NCI-H2171 treated with DMSO at 0.1 percent for 48 hours (cell line): ENCODE measurements around the gene CA4.
A peak's percentile ranks its signal among the peaks of the same experiment; 100 is the strongest.
"Not testable (repeated sequence)": the region's sequence is repeated elsewhere in the genome, so short reads cannot be mapped to it uniquely, and the experiment has no call there.

Experiments used
- DNase-seq: peaks from one replicate; lab custom pipeline; 2025; lab: John Stamatoyannopoulos, UW

The CA4 gene

GRCh38 chr17:60174767-60175166, 25.0 kb downstream of the CA4 start:
- DNase-seq: not testable (repeated sequence)

DNA sequence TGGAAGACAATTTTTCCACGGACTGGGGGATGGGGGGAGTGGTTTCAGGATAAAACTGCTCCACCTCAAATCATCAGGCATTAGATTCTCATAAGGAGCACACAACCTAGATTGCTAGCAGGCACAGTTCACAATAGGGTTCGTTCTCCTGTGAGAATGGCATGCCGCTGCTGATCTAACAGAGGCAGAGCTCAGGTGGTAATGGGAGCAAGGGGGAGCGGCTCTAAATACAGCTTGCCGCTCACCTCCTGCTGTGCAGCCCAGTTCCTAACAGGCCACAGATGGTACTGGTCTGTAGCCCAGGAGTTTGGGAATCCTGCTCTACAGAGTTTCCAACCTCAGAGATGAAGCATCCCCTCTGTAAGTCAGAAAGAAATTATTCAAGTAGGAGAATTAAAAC, 27.0 kb downstream of the CA4 start:
- not testable (repeated sequence) for DNase-seq

DNA sequence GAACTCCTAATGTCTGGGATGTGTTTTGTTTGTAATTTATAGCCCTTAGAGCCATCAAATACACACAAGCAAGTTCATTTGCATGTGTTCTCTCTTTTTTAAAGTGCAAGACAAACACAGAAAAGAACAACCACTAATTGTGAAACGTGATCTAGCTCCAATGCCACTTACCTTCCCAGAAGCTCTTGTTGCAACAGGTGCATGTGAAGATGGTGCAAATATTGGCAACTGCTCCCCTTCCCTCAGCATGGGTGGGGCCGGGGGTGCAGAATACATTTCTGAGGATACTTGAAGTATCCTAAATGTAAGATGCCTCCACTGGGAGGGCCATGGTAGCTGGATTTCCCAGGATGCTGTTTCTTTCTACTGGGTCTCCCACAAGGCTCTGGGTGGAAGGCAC, 28.4 kb downstream of the CA4 start:
- DNase-seq: peak; percentile 22

DNA sequence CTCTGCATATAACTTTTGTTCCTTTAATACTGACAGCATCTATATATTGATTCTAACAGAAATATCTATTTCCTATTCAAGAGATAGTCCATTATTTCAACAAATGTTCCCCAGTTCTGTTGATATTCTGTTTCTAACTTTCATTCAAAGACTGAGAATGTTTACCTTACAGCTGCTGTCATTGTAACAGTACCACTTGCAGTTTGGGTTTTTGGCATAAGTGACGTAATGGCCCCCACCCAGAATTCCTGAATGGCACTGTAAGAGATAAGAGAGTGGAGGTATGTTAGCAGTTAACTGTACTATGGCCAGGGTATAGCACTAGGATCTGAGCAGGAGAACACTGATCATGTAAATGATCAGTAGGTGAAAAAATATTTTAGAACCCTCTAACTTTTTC, 30.6 kb downstream of the CA4 start:
- DNase-seq: not testable (repeated sequence)

GRCh38 chr17:60186372-60186771, 36.6 kb downstream of the CA4 start:
- not testable (repeated sequence) for DNase-seq

DNA sequence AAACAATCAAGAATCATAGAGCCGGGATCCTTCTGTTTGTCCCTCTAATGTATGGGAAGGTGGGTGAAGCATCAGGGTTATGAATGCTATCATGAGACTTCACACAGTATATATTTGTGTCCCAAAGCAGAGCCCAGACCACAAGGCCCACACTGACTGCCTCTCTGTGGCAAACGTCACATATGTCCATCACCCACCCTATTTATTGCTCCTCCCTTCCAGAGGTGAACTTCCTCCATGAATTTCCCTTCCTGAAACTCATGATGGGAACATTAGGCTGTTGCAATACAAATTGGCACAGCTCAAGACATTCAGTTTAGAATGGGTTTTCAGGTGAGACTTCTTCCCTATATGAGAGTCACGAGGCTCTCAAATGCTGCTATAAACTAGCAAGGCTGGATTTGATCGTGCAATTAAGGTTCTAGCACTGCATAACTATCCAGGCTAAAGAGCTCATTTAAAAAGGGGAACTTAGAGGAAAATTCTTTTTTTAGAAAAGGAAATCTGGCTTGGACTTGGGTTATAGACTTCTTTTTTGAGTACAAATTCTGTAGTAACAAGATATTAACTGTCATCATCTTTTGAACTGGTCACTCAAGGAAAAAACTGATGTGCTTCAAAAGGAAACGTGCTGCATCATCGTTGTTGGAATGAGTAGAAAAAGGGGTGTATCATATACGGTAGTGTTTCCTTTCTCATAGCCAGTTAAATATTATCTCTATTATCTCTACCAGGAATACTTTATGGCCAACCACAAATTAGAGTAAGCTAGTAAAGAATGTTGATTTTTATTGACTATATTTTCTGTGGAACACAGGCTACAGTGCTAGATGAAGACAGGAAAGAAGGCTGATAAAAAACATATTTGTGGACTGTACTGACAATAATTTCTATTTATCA, 37.3 kb downstream of the CA4 start:
- not testable (repeated sequence) for DNase-seq

DNA sequence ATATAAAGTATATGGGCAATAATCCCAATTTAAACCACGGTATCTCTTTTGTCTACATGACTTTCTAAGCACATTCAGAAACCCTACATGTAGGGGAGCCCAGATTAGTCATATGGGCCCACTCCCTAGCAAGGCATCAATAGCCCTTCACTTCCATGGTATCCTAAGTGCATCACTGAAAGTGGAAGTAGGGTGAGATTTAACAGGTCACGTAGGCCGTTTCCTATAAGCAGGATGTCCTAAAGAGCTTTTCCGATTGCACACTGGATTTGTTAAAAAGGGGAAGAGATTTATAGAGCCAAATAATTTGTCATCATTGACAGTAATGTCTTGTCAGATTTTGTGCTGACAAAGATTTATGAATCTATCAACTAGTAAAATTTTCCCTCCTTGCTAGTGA, 39.0 kb downstream of the CA4 start:
- DNase-seq: no peak

GRCh38 chr17:60190032-60190431, 40.3 kb downstream of the CA4 start:
- not testable (repeated sequence) for DNase-seq

GRCh38 chr17:60193032-60193431, 43.3 kb downstream of the CA4 start:
- not testable (repeated sequence) for DNase-seq

DNA sequence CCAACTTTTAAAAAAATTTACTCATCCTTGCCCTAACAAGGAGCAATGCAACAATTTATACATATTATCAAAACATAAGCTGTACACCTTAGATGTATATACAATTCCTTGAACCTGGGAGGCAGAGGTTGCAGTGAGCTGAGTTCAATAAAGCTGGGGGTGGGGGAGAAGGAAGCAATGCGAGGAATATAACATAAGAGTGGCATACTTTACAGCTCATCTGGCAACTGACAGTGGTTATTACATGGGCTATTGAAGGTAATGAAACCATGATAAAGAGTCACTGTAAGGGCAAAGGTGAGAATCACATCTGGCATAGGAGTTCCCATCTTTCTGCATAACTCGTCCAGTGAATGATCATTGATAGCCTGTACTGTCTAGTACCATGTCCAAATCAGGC, 43.7 kb downstream of the CA4 start:
- DNase-seq: no peak

DNA sequence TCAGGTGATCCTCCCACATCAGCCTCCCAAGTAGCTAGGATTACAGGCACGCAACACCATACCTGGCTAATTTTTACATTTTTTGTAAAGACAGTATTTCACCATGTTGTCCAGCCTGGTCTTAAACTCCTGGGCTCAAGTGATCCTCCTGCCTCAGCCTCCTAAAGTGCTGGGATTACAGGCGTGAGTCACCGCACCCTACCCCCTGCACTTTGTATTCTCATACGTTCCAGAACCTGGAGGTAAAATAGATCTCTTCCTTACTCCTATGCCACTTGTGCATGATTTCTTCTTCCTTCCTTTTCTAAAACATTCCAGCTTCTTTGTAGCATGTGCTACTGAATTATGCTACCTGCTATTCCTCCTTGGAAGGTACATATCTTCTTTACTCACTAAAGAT, 44.4 kb downstream of the CA4 start:
- not testable (repeated sequence) for DNase-seq

DNA sequence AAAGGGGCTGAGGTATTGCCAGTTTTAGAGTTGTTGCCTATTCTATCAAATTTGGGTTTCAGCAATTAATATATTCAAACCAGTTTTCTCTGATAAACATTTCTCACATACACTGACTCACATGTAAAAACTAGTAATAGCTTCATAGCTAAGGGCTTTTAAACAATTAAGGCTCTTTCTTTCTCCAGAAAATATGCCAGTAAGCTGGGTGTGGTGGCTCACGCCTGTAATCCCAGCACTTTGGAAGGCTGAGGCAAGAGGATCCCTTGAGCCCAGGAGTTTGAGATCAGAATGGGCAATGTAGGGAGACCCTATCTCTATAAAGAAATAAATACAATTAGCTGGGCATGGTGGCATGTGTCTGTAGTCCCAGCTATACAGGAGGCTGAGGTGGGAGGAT, 48.9 kb downstream of the CA4 start:
- not testable (repeated sequence) for DNase-seq

GRCh38 chr17:60205782-60206181, 56.0 kb downstream of the CA4 start:
- DNase-seq: not testable (repeated sequence)

DNA sequence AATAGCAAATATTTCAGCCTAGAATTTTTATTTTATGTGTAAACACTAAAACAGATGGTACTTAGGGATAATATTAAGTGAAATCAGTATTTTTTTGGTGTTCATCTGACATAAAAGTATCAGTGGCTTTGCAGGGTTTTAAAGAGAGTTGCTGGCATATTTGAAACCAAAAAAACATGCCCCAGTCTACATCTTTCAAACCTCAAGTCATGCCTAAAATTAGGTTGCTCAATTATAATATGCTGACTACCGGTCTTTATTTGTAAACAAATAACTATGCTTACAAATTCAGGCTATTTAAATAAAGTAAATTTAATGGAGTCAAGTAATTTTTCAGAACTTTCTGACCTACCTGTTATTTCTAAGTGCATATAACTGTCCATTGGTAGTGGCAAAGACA, 58.5 kb downstream of the CA4 start:
- DNase-seq: not testable (repeated sequence)
